Activated naive CD8-positive, alpha-beta T cell treated with anti-CD3 and anti-CD28 coated beads, Interleukin-2, amount 50 U/mL, for 24 hours (primary cell): ENCODE data around the gene FUT2.
A peak's percentile ranks its signal among the peaks of the same experiment; 100 is the strongest.
"Not testable (repeated sequence)": the region's sequence is repeated elsewhere in the genome, so short reads cannot be mapped to it uniquely, and the experiment has no call there.

Experiments used
- ATAC-seq: fragments of 150-1000 bp; cut with Tn5 transposase; one replicate; pipeline ENCODE4 v1.10.0; 2021
- DNase-seq: peaks from one replicate; pipeline ENCODE4 v3.0.0; 2021
- H3K27ac Mint-ChIP-seq: one replicate; pipeline ENCODE4 v1.8.0; 2021; ENCODE audit warnings: mild to moderate bottlenecking, mixed read lengths
- H3K27me3 Mint-ChIP-seq: one replicate; pipeline ENCODE4 v1.8.0; 2021; ENCODE audit warnings: mixed read lengths
- H3K36me3 Mint-ChIP-seq: one replicate; pipeline ENCODE4 v1.8.0; 2021; ENCODE audit warnings: low read depth, mixed read lengths
- H3K4me1 Mint-ChIP-seq: one replicate; pipeline ENCODE4 v1.8.0; 2021; ENCODE audit warnings: mixed read lengths
- H3K4me3 Mint-ChIP-seq: one replicate; pipeline ENCODE4 v1.8.0; 2021; ENCODE audit warnings: mild to moderate bottlenecking, moderate library complexity, mixed read lengths
- H3K9me3 Mint-ChIP-seq: one replicate; pipeline ENCODE4 v1.8.0; 2021; ENCODE audit warnings: mixed read lengths

Gene FUT2

GRCh38 chr19:48695743-48696352, at the start of gene FUT2:
Gene FUT2, plus strand, starts transcription at chr19:48695971. Its CDS starts 6,986 bp downstream, at chr19:48702957.
- H3K4me3 Mint-ChIP-seq: no peak within 1 kb of the TSS
- H3K27me3 Mint-ChIP-seq: peaks cover 26% of the 10 kb centered on the region
- no peaks in the 10 kb centered on the region for H3K36me3 Mint-ChIP-seq
- no peak within 1 kb of the TSS for H3K27ac Mint-ChIP-seq
- H3K9me3 Mint-ChIP-seq: no peaks in the 10 kb centered on the region
- H3K4me1 Mint-ChIP-seq: peaks cover 7% of the 10 kb centered on the region
- ATAC-seq (no peak), DNase-seq (no peak)

- Mint-ChIP-seq H3K9me3 (no peaks in the 10 kb centered on the region), H3K4me3 (peak within 1 kb of the TSS; percentile 79), H3K36me3 (no peaks in the 10 kb centered on the region), H3K4me1 (peaks cover 36% of the 10 kb centered on the region), H3K27me3 (no peaks in the 10 kb centered on the region), H3K27ac (peak within 1 kb of the TSS; percentile 81)
- peak; percentile 87 for ATAC-seq
- peak; percentile 92 for DNase-seq
Measured at GRCh38 chr19:48646001-48646721, 49.6 kb upstream of the FUT2 start, which contains the start of gene CA11. Gene CA11, minus strand, starts transcription at chr19:48646187. Its CDS starts 555 bp downstream, at chr19:48645632.

- ATAC-seq: no peak
- DNase-seq: no peak
- peaks cover 36% of the 10 kb centered on the region for H3K4me1 Mint-ChIP-seq
- H3K27ac Mint-ChIP-seq: no peak overlapping the region
- H3K4me3 Mint-ChIP-seq: peak overlapping the region; percentile 41
- no peaks in the 10 kb centered on the region for H3K27me3 Mint-ChIP-seq
- H3K9me3 Mint-ChIP-seq: no peaks in the 10 kb centered on the region
- no peaks in the 10 kb centered on the region for H3K36me3 Mint-ChIP-seq
Measured at GRCh38 chr19:48646722-48647216, 49.0 kb upstream of the FUT2 start.

- Mint-ChIP-seq H3K27ac (no peak overlapping the region), H3K27me3 (no peaks in the 10 kb centered on the region), H3K36me3 (no peaks in the 10 kb centered on the region), H3K9me3 (no peaks in the 10 kb centered on the region), H3K4me3 (no peak overlapping the region), H3K4me1 (peaks cover 39% of the 10 kb centered on the region)
- ATAC-seq: no peak
- no peak for DNase-seq
Measured at GRCh38 chr19:48648134-48648533, 47.6 kb upstream of the FUT2 start.

- DNase-seq (no peak), ATAC-seq (no peak)
- Mint-ChIP-seq H3K36me3 (no peaks in the 10 kb centered on the region), H3K4me3 (no peak overlapping the region), H3K4me1 (peaks cover 25% of the 10 kb centered on the region), H3K9me3 (no peaks in the 10 kb centered on the region), H3K27me3 (no peaks in the 10 kb centered on the region), H3K27ac (no peak overlapping the region)
Measured at GRCh38 chr19:48650974-48651682, 44.6 kb upstream of the FUT2 start.

GRCh38 chr19:48651683-48652048, 44.1 kb upstream of the FUT2 start:
- no peak for DNase-seq
- Mint-ChIP-seq H3K9me3 (no peaks in the 10 kb centered on the region), H3K36me3 (no peaks in the 10 kb centered on the region), H3K4me3 (no peak overlapping the region), H3K4me1 (peaks cover 22% of the 10 kb centered on the region), H3K27ac (no peak overlapping the region), H3K27me3 (no peaks in the 10 kb centered on the region)
- peak; percentile 22 for ATAC-seq

- Mint-ChIP-seq H3K9me3 (no peaks in the 10 kb centered on the region), H3K4me3 (no peak overlapping the region), H3K27me3 (no peaks in the 10 kb centered on the region), H3K27ac (no peak overlapping the region), H3K4me1 (peaks cover 6% of the 10 kb centered on the region), H3K36me3 (no peaks in the 10 kb centered on the region)
- ATAC-seq (no peak), DNase-seq (no peak)
Measured at GRCh38 chr19:48654299-48655059, 41.3 kb upstream of the FUT2 start.

GRCh38 chr19:48656840-48657474, 38.8 kb upstream of the FUT2 start:
- Mint-ChIP-seq H3K27me3 (no peaks in the 10 kb centered on the region), H3K27ac (no peak overlapping the region), H3K36me3 (no peaks in the 10 kb centered on the region), H3K9me3 (no peaks in the 10 kb centered on the region), H3K4me1 (peaks cover 10% of the 10 kb centered on the region), H3K4me3 (no peak overlapping the region)
- no peak for ATAC-seq
- no peak for DNase-seq

- not testable (repeated sequence) for H3K9me3 Mint-ChIP-seq, DNase-seq
Measured at GRCh38 chr19:48657828-48658227, 37.9 kb upstream of the FUT2 start.

GRCh38 chr19:48658483-48658882, 37.3 kb upstream of the FUT2 start:
- H3K4me1 Mint-ChIP-seq: peaks cover 7% of the 10 kb centered on the region
- no peak overlapping the region for H3K27ac Mint-ChIP-seq
- DNase-seq (no peak), ATAC-seq (no peak)
- no peak overlapping the region for H3K4me3 Mint-ChIP-seq
- H3K9me3 Mint-ChIP-seq: no peaks in the 10 kb centered on the region
- no peaks in the 10 kb centered on the region for H3K27me3 Mint-ChIP-seq
- no peaks in the 10 kb centered on the region for H3K36me3 Mint-ChIP-seq

More at GRCh38 chr19:48657828-48658227, 37.9 kb upstream of the FUT2 start:
- H3K4me3 Mint-ChIP-seq, ATAC-seq, H3K27me3 Mint-ChIP-seq, H3K27ac Mint-ChIP-seq, H3K4me1 Mint-ChIP-seq, H3K36me3 Mint-ChIP-seq: not testable (repeated sequence)

GRCh38 chr19:48659768-48660167, 36.0 kb upstream of the FUT2 start:
- Mint-ChIP-seq H3K4me1 (peaks cover 7% of the 10 kb centered on the region), H3K9me3 (no peaks in the 10 kb centered on the region), H3K4me3 (no peak overlapping the region), H3K27ac (no peak overlapping the region), H3K27me3 (no peaks in the 10 kb centered on the region), H3K36me3 (no peaks in the 10 kb centered on the region)
- ATAC-seq (no peak), DNase-seq (no peak)

GRCh38 chr19:48660852-48661710, 34.7 kb upstream of the FUT2 start:
- H3K9me3 Mint-ChIP-seq: no peaks in the 10 kb centered on the region
- DNase-seq (peak; percentile 82), ATAC-seq (peak; percentile 89)
- peak overlapping the region; percentile 46 for H3K4me3 Mint-ChIP-seq
- H3K4me1 Mint-ChIP-seq: peaks cover 7% of the 10 kb centered on the region
- no peaks in the 10 kb centered on the region for H3K27me3 Mint-ChIP-seq
- H3K27ac Mint-ChIP-seq: peak overlapping the region; percentile 82
- no peaks in the 10 kb centered on the region for H3K36me3 Mint-ChIP-seq

GRCh38 chr19:48661711-48662090, 34.1 kb upstream of the FUT2 start:
- ATAC-seq (no peak), DNase-seq (no peak)
- H3K9me3 Mint-ChIP-seq: no peaks in the 10 kb centered on the region
- no peak overlapping the region for H3K27ac Mint-ChIP-seq
- no peaks in the 10 kb centered on the region for H3K36me3 Mint-ChIP-seq
- H3K4me3 Mint-ChIP-seq: no peak overlapping the region
- peaks cover 7% of the 10 kb centered on the region for H3K4me1 Mint-ChIP-seq
- no peaks in the 10 kb centered on the region for H3K27me3 Mint-ChIP-seq
